Suppressor macrophage (primary cell): ENCODE measurements around the gene C1D.
A peak's percentile ranks its signal among the peaks of the same experiment; 100 is the strongest.

Source experiments
- DNase-seq, 4 experiments: peaks; one replicate each; pipeline ENCODE4 v3.0.0-alpha.2; 2020 to 2022

C1D gene

GRCh38 chr2:68057658-68058396 is 5.0 kb downstream of the C1D start:
- DNase-seq: peak in 2 of 4 experiments; percentile 24 to 25

- DNase-seq: no peak
These were observed 9.9 kb downstream of the C1D start for GRCh38 chr2:68052717-68053422.

- DNase-seq: no peak
These were observed 12.5 kb downstream of the C1D start for GRCh38 chr2:68050353-68050752.

- DNase-seq: no peak
These were observed 16.1 kb downstream of the C1D start for GRCh38 chr2:68046642-68047240.

GRCh38 chr2:68046224-68046623 is 16.6 kb downstream of the C1D start:
- DNase-seq: no peak

GRCh38 chr2:68045342-68045741 is 17.5 kb downstream of the C1D start:
- no peak for DNase-seq

GRCh38 chr2:68044099-68044498 is 18.7 kb downstream of the C1D start:
- no peak for DNase-seq

- no peak for DNase-seq
These were observed 19.1 kb downstream of the C1D start for GRCh38 chr2:68043695-68044094.

- no peak for DNase-seq
These were observed 19.8 kb downstream of the C1D start for GRCh38 chr2:68043032-68043431.

- DNase-seq: no peak
These were observed 21.0 kb downstream of the C1D start for GRCh38 chr2:68041704-68042245.

- no peak for DNase-seq
These were observed 22.7 kb downstream of the C1D start for GRCh38 chr2:68040078-68040477.

- no peak for DNase-seq
These were observed 23.5 kb downstream of the C1D start for GRCh38 chr2:68039317-68039716.

- DNase-seq: no peak
These were observed 30.1 kb downstream of the C1D start for GRCh38 chr2:68032702-68033101.

GRCh38 chr2:68031542-68032160 is 31.2 kb downstream of the C1D start:
- peak; percentile 42 to 72 (median 62) for DNase-seq

- no peak for DNase-seq
These were observed 31.8 kb downstream of the C1D start for GRCh38 chr2:68031043-68031442.

GRCh38 chr2:68030529-68030928 is 32.3 kb downstream of the C1D start:
- no peak for DNase-seq

- no peak for DNase-seq
These were observed 34.8 kb downstream of the C1D start for GRCh38 chr2:68027959-68028358.

GRCh38 chr2:68024450-68024849 is 38.4 kb downstream of the C1D start:
- no peak for DNase-seq

- DNase-seq: no peak
These were observed 38.9 kb downstream of the C1D start for GRCh38 chr2:68023904-68024303.

- DNase-seq: no peak
These were observed 44.1 kb downstream of the C1D start for GRCh38 chr2:68018727-68019126.

GRCh38 chr2:68009526-68009925 is 53.3 kb downstream of the C1D start:
- no peak for DNase-seq

- DNase-seq: no peak
These were observed 62.5 kb downstream of the C1D start for GRCh38 chr2:68000170-68000825.

GRCh38 chr2:67999332-67999731 is 63.5 kb downstream of the C1D start:
- DNase-seq: no peak
